DMS79 treated with DMSO at 0.1 percent for 48 hours (cell line): ENCODE results near the gene SPATA24.
"Not testable (repeated sequence)": the region's sequence is repeated elsewhere in the genome, so short reads cannot be mapped to it uniquely, and the experiment has no call there.

ENCODE experiments used
- DNase-seq: peaks from one replicate; lab custom pipeline; 2025; lab: John Stamatoyannopoulos, UW

The SPATA24 gene

DNA sequence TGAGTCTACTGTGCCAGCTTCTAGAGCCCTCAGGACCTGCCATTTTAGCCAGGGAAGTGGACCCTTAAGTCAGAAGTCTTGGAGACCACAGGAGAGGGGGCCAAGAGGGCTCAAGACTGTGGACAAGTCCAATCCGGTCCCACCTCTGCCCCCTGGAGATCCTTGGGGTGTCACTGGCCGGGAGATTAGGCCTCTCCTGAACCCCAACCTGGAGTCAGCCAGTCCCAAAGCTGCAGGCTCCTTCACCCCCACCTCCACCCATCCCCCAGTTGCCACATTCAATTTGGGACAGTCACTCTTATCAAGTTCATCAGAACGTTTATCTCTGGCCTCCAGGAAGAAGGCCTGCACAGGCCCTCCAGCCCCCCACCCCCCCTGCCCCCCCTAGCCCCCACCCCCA lies 21.1 kb downstream of the SPATA24 start:
- no peak for DNase-seq

DNA sequence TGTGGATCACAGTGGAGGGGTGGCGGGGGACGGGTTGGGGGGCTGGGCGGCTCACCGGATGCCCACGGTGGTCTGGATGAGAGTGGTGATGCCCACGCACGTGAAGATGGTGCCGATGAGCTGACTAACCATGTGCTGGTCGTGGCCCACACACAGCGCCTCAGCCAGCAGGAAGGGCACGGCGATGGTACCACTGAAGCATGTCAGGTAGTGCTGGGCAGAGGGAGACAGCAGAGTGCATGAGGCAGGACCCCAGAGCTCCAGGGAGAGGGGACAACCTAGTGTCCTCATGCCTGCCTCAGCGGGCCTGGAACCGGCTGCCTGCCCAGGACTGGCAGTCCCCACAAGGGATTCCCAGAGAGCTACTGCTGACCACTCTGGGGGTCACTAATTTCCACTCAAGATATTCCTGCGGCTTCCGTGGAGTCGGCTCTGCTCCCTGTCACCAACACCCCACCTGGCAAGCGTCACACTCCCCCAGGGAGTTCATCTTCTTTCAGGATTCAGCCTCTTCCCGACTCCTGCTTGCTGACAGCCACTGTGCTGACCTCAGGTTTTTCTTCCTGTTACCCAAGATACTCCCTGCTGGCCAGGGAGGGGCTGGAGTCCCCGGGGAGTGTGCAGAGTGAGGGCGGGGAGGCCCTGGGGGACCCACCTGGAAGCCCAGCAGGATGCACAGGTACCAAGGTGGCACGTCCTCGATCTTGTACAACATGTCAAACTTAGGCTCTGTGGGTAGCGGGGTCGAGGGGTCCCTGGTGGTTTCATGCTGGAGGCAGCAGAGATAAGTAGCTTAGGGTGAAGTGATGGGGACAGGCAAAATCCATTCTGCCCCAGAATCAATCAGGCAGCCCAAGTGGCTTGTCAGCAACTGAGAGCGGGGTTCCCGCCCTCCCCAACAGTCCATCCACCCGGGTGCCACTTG lies 21.8 kb downstream of the SPATA24 start:
- no peak for DNase-seq

DNA sequence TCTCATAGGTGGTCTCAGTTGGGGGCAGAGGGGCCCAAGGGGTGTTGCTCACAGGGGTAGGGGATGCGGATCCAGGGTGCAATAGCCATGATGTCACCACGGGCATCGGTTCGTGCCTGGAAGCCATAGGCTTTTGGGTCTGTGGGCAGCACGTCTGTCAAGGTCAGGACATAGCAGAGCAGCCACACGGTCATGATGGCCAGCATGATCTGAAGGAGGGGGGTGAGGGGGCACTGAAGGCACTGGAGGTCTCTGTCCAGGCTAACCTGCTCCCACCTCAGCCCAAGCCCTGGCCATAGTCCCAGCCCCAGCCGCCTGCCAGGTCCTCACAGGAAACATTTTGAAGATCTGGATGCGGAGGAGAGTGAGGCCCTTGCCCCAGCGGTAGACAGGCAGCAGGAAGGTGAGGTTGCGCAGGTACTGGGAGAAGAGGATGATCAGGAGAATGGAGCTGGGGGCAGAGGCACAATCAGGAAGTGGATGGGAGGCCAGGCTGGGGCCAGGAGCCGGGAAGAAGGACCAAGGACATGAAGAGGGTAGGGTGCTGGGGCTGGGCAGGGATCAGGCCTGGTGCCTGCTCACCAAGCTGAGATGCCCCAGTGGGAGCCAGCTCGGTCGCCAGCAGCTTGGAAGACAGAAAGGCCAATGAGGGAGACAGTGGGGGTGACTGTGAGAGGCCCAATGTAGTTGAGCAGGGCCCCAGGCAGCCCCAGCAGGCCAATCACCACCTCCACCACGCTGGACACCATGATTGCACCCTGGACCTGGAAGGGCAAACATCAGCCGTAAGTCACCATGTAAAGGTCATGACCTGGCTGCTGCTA lies 24.1 kb downstream of the SPATA24 start:
- no peak for DNase-seq

DNA sequence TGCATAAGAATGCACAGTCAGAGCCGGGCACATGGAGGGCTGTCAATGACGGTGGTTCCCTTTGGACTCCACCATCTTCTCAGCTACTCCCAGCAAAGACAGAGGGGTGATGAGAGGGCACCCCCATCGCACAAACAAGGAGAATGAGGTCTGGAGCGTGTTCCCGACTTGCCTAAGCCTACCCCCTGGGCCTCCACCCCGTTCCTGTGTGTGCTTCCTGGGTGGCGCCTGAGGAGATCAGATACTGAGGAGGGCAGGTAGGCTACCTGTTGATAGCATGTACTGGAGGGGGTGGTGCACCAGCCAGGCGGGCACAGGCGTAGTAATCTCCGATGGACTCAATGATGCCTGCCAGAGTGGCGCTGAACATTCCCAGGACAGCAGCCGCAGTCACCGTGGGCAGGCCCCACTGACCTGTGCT lies 24.9 kb downstream of the SPATA24 start:
- DNase-seq, result no peak

DNA sequence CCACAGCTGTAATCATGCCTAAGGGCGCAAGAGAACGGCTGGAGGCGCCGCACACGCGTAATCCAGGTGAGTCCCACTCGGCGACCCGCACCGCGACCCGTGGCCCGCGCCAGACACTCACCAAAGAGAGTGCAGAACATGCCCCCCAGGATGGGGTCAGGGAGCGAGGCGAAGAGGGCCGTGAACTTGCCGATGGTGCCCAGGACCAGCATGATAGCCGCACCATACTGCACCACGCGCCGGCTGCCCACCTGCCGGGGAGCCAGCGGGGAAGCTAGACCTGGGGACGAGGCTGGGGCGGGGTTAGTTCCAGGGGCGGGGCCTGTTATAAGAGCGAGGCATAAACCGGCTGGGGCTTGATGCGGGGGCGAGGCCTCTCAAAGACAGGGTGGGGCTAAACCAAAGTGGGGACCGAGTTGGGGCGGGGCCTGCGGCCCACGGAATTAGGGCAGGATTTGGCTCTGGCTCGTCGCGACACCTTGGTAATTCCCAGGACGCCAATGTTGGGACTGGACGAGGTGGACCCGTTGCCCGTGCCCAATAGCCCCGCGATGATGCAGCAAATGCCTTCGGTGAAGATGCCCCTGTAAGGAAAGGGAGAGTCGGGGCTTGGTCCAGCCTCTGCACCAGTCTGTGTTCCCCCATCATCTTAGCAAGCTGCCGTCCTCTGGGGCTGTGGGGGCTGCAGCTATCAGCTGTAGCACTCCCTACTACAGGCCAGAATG lies 25.6 kb downstream of the SPATA24 start:
- no peak for DNase-seq

DNA sequence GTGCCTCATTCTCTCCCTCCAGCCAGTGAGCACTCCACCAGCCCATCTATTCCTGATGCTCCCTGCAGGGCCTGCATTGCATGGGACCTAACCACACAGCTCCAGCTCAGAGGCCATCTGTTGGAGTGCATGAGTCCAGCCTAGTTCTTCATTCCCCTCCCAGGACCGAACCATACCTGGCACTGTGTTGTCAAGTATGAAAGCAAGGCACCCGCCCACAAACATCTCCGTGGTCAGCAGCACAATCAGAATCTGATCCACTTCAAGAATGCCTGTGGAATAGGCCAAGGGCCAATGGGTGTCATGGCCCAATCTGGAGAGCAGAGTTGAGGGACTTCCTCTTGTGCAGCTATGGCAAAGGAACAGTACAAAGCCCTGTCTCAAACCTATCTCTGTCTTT lies 26.7 kb downstream of the SPATA24 start:
- DNase-seq, result no peak

DNA sequence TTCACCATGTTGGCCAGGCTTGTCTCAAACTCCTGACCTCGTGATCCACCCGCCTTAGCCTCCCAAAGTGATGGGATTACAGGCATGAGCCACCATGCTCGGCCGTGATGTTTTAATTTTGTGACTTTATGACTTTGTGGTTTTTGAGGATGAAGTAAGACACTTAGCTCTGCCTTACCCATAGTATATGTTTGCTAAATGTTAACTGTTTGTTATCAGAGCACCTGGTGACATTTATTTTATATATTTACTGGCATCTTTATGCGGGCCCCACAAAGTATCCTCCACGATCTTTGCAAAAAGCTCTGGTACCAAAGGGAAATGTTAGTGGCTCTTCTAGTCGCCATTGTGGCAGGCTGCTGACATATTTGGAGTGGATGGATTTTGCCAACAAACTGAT lies 27.5 kb downstream of the SPATA24 start:
- DNase-seq, result no peak

DNA sequence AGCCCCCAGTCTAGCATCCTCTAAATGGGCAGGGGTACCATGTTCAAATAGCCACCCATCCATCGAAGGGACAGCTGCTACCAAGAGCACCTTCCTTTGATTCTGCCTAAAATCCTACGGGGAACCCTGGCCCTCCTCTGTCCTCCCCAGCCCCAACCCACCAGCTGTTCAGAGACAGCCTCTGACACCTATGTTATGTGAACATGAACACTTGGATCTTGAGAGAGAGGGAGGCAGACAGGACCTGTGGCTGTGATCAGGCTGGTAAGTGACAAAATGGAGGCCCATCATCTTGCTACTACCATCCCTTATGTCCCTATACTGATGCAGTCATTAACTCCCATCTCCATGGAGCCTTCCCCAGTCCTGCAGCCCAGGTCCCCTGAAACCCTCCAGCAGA lies 29.0 kb downstream of the SPATA24 start:
- no peak for DNase-seq

DNA sequence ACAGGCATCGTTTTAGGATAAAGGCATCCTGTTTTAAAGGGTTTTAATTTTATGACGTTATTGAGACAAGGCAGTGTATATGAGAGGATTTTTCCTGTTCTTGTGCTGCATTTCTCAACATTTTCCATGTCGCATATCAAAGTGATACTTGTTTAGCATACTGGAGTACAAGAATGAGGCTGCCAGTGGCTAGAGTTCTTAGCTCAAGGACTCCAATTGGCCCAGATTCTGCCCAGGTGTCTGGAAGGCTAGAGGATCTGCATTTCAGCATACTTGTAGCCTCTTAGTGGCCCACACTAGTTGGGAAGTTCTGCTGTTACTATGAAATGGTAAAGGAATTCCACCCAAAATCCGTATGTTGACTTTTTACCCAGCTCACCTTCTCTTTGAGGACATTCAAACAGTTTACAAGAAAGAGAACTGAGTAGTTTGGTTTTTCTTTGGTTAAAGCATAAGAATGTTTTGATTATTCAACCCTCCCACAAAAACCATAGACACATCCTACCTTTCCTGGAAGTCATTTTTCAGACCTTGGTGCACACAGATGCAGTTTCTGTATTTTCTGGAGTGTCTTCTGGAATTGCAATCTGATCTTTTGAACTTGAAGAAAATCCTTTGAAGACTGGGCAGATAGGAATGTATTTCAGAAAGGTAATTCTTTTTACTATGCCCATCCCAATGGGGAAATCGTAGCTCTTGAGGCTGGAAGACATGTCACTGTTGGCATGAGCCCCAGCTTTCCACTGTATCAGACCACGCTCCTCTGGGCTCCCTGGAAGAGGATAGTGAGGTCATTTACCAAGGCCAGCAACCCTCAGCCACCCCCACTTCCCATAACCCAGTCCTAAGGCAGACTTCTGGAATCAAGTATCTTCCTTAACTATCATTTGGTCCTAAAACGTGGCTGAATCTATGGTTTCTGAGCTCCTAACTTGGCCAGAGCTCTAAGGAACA lies 32.1 kb downstream of the SPATA24 start:
- no peak for DNase-seq

DNA sequence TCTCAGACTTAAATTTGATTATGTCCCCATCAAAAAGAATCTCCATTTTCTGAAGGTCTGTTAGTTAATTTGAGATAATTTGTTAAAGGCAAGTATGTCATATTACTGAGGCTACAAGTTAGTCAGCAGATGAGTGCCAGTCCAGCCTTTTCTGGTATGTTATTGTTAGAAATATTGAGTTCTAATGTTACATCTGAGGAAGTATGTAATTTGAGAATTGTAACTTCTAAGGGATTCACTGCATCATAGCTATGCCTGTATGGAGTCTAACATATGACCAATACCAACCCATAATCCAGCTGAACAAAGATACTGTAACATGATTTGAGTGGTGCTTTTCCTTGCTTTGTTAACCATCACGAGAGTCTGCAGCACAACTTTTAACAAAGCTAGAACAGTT lies 34.7 kb downstream of the SPATA24 start:
- DNase-seq, result no peak

DNA sequence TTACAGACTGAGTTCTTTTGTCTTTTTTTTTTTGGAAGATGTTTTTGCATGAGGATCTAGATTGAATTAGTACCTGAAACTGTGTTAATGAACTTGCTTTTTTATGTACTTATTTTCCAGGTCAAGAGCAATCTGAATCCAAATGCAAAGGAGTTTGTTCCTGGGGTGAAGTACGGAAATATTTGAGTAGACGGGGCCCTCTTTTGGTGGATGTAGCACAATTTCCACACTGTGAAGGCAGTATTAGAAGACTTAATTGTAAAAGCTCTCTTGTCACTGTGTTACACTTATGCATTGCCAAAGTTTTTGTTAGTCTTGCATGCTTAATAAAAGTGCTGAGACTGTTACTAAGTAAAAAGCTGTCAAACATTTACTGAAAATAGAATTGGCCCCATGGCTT lies 35.3 kb downstream of the SPATA24 start:
- no peak for DNase-seq

DNA sequence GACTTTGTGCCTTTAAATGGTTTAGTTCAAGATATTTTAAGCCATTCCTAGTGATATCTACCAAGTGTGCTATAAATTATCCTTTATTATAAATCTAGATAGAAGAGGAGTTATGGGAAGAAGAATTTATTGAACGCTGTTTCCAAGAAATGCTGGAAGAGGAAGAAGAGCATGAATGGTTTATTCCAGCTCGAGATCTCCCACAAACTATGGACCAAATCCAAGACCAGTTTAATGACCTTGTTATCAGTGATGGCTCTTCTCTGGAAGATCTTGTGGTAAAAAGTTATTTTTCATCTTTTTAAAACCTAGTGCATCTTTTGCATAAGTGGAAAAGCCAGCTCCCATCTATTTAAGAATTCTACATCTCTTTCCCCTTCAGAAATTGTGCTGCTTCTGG lies 39.4 kb downstream of the SPATA24 start:
- DNase-seq, result no peak

DNA sequence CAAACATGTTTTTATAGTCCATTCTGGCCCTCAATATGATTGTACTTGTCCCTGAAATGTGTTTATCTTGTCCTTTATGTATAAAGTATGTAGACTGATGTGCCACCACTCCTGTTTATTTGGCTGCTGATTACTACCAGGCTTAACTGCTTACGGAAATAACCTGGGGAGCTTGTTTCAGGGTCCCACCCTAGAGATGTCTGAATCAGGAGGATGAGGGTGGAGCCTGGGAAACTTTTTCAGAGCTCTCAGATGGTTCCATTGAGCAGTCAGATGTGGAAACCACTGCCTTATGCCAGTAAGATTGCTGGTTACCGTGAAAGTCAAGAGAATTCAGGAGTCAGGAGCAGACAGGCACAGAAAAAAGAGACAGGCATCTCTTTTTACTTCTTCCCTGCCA lies 40.0 kb downstream of the SPATA24 start:
- no peak for DNase-seq

DNA sequence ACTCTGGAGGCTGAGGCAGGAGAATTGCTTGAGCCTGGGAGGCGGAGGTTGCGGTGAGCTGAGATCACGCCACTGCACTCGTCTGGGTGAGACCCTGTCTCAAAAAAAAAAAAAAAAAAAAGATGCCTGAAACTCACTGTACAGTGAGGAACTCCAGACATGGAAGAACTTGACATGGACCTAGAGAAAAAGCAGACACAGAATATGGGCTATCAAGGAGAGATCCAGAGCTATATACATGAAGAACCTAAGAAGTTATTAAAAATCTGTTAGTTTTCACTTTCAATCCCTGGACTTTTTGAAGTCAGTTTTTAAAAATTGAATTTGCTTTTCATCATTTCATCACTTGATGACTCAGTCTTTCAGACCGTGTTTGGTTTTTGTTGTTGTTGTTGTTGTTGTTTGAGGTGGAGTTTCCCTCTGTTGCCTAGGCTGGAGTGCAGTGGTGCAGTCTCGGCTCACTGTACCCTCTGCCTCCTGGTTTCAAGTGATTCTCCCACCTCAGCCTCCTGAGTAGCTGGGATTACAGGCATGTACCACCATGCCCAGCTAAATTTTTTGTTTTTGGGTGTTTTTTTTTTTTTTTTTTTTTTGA lies 42.0 kb downstream of the SPATA24 start:
- no peak for DNase-seq

DNA sequence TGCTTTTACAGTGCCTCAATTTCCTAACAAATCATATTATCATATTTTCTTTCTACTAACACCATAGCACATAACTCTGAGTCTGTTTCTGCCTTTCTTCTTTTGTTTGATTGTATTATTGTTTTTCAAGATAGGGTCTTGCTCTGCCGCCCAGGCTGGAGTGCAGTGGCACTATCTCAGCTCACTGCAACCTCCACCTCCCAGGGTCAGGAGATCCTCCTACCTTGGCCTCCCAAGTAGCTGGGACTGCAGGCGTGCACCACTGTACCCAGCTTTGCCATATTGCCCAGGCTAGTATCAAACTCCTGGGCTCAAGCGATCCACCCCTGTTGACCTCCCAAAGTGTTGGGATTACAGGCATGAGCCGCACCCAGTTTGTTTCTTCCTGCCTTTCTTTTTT lies 43.5 kb downstream of the SPATA24 start:
- no peak for DNase-seq

DNA sequence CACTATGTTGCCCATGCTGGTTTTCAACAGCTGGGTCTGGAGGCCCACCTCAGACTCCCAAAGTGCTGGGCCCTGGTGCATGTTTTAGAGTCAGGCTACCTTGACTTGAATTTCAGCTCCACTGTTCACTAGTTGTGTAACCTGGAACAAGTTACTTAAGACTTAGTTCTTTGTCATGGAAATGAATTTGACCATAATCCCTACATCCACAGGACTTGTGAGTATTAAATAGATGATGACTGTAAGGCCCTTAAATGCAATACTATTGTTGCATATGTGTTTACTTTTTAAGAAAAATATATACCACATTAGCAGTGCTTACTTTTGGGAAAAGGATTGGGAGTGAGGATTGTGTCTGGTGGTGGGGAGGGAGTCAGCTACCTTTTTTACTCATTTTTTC lies 45.8 kb downstream of the SPATA24 start:
- no peak for DNase-seq

DNA sequence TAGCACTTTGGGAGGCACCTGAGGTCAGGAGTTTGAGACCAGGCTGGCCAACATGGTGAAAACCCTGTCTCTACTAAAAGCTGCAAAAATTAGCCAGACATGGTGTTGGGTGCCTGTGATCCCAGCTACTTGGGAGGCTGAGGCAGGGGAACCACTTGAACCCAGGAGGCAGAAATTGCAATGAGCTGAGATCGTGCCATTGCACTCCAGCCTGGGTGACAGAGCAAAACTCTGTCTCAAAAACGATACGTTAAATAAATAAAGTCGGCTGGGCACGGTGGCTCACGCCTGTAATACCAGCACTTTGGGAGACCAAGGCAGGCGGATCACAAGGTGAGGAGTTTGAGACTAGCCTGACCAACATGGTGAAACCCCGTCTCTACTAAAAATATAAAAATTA lies 48.0 kb downstream of the SPATA24 start:
- not testable (repeated sequence) for DNase-seq

DNA sequence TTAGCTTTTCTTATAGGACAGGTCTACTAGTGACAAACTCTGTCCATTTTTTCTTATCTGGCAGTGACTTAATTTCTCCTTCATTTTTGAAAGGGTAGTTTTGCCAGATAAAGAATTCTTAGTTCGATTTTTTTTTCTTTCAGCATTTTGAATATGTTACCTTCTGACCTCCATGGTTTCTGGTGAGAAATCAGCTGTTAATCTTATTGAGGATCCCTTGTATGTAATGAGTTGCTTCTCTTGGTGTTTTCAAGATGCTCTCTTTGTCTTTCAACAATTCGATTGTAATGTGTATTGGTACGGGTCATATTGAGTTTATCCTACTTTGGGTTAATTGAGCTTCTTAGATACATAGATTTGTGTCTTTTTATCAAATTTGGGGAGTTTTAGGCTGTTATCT lies 49.7 kb downstream of the SPATA24 start:
- no peak for DNase-seq

DNA sequence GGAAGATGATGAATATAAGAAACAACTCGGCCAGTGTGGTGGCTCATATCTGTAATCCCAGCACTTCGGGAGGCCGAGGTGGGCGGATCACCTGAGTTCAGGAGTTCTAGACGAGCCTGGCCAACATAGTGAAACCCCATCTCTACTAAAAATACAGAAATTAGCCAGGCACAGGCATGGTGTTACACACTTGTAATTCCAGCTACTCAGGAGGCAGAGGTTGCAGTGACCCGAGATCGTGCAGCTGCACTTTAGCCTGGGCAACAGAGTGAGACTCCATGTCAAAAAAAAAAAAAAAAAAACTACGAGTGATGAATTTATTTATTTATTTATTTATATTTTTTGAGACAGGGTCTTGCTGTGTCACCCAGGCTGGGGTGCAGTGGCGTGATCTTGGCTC lies 56.0 kb downstream of the SPATA24 start:
- DNase-seq, result not testable (repeated sequence)
